ENCODE data around the gene RPL37. TPM values are rescaled to one million over a fixed set of nuclear protein-coding genes. Genes with fewer than 3 reads are reported as not detected.

Gene RPL37
- total RNA-seq, 1 experiment from 2014 or later, result 1,279 TPM

GRCh38 chr5:40780858-40781257 lies 54.2 kb downstream of the RPL37 start:
- no peak for TF ChIP-seq POLR2A (IDR thresholded peaks at IDR 0.05; ENCODE audit: borderline replicate concordance, extremely low read depth, insufficient read depth, insufficient read length)
- TF ChIP-seq CTCF (IDR thresholded peaks at IDR 0.05 in 2 of 3, conservative IDR thresholded peaks at IDR 0.05 in 1 of 3; ENCODE audit: borderline replicate concordance in 1 of 3, insufficient read depth in 1 of 3, low read depth in 2 of 3, low read length in 2 of 3), result no peak
- no peak for TF ChIP-seq CEBPB (IDR thresholded peaks at IDR 0.05; ENCODE audit: low read depth)
- TF ChIP-seq SRF (IDR thresholded peaks at IDR 0.05; ENCODE audit: low read depth), result no peak
- TF ChIP-seq ELF1 (IDR thresholded peaks at IDR 0.05; ENCODE audit: borderline replicate concordance, low read depth), result no peak
- no peak for TF ChIP-seq ZBTB33 (IDR thresholded peaks at IDR 0.05; ENCODE audit: extremely low read depth, insufficient replicate concordance, low read length)
- no peak for TF ChIP-seq ATF3 (IDR thresholded peaks at IDR 0.05)
- no peak for TF ChIP-seq MAX (IDR thresholded peaks at IDR 0.05)
- TF ChIP-seq ZNF274 (IDR thresholded peaks at IDR 0.05; ENCODE audit: low read depth, low read length), result no peak
- Histone ChIP-seq H3K27me3 (ENCODE audit: insufficient read depth, low read length) (no peaks in the 10 kb centered on the region), H3K79me2 (ENCODE audit: insufficient read depth, low read length) (peaks cover 80% of the 10 kb centered on the region), H3K9ac (ENCODE audit: low read length) (no peak overlapping the region), H3K4me1 (ENCODE audit: control insufficient read depth in 1 of 2, insufficient read depth in 2 of 2, low read length in 2 of 2) (peaks cover 0 to 7% of the 10 kb centered on the region in 2 experiments; a peak in 2 of 4 replicates), H3K9me3 (ENCODE audit: control insufficient read depth in 1 of 2, insufficient read depth in 1 of 2, low read depth in 1 of 2, low read length in 2 of 2) (no peaks in the 10 kb centered on the region), H3K27ac (ENCODE audit: low read depth, low read length) (no peak overlapping the region), H3K4me2 (ENCODE audit: low read length) (no peak overlapping the region), H4K20me1 (ENCODE audit: insufficient read depth) (peaks cover 21% of the 10 kb centered on the region; the same call in 1 of the 2 replicates), H2AFZ (ENCODE audit: low read depth, low read length, poor library complexity, severe bottlenecking) (no peak overlapping the region), H3K9me2 (ENCODE audit: insufficient read depth) (no peaks in the 10 kb centered on the region), H3K4me3 (replicated peaks in 1 of 2; ENCODE audit: low read depth in 1 of 2, low read length in 2 of 2) (no peak overlapping the region), H3K36me3 (ENCODE audit: control insufficient read depth in 1 of 2, insufficient read depth in 2 of 2, low read length in 2 of 2) (peaks cover 4 to 5% of the 10 kb centered on the region in 2 experiments; a peak in 2 of 4 replicates)
- ChIA-PET CTCF (no interaction called here), RAD21 (ENCODE audit: low non-redundant PET in 1 of 2, low total read pairs in 2 of 2, uncharacterized antibody in 2 of 2, unreplicated experiment in 2 of 2) (no interaction called here), POLR2A (no interaction called here)
- no peak for ATAC-seq
- no peak for DNase-seq (ENCODE audit: low read depth, low spot score)
- intact Hi-C loops (cut with micrococcal nuclease), result no loop called here
- no TSS peak for BruUV-seq (replicated peaks)
